GM12878 (cell line): Measurements from ENCODE around the gene WASF2.

Experiments used
- CHD2 ChIP-seq: IDR thresholded peaks from 2 replicates; pipeline ENCODE4 v1.6.1; 2011; ENCODE audit warnings: low read depth, low read length, improper control_type of control experiment, borderline replicate concordance
- CTCF ChIP-seq, 3 experiments: IDR thresholded peaks in 2 of 3; conservative IDR thresholded peaks in 1 of 3; 2 replicates each; pipeline ENCODE4 v1.5.1; 2011; ENCODE audit warnings: low read depth in 3 of 3, low read length in 3 of 3, mild to moderate bottlenecking in 3 of 3, control low read depth in 2 of 3, moderate library complexity in 2 of 3, inconsistent platforms in 1 of 3, mixed read lengths in 1 of 3; ENCODE audit not compliant: control insufficient read depth in 2 of 3, insufficient read depth in 1 of 3; ENCODE audit errors: extremely low read depth in 1 of 3
- CUX1 ChIP-seq: IDR thresholded peaks from 2 replicates; pipeline ENCODE4 v1.6.1; 2012; ENCODE audit warnings: improper control_type of control experiment, low read depth, low read length; ENCODE audit not compliant: insufficient replicate concordance
- POLR2AphosphoS5 ChIP-seq: IDR thresholded peaks from 2 replicates; pipeline ENCODE4 v1.6.1; 2011; ENCODE audit warnings: mild to moderate bottlenecking, low read length, inconsistent platforms
- SUZ12 ChIP-seq: fragments of 200-600 bp; sonication (generic); IDR thresholded peaks from one replicate; pipeline ENCODE4 v1.6.1; 2018; ENCODE audit warnings: antibody characterized with exemption, mild to moderate bottlenecking; ENCODE audit not compliant: unreplicated experiment
- TAF1 ChIP-seq: IDR thresholded peaks from 2 replicates; pipeline ENCODE4 v1.6.1; 2011; ENCODE audit warnings: mild to moderate bottlenecking, low read depth, low read length, borderline replicate concordance
- YY1 ChIP-seq: IDR thresholded peaks from 2 replicates; pipeline ENCODE4 v1.6.1; 2011; ENCODE audit warnings: low read depth, mild to moderate bottlenecking, low read length

GRCh38 chr1:27487966-27488884 lies 1.7 kb downstream of the WASF2 start:
- TF ChIP-seq POLR2AphosphoS5 (no peak), CHD2 (no peak), CTCF (IDR thresholded peaks at IDR 0.05 in 2 of 3, conservative IDR thresholded peaks at IDR 0.05 in 1 of 3; ENCODE audit: control insufficient read depth in 2 of 3, extremely low read depth in 1 of 3, insufficient read depth in 1 of 3, low read depth in 3 of 3, low read length in 3 of 3) (no peak), YY1 (no peak), SUZ12 (no peak), TAF1 (no peak), CUX1 (no peak)
